Parathyroid adenoma (tissue), 2 donors: ENCODE results near the gene CCDC185.

Experiments
- H2AFZ ChIP-seq: fragments of 300-600 bp; sonication (generic); one replicate; pipeline ENCODE4 v1.7.0; 2017; ENCODE audit warnings: antibody characterized with exemption, mild to moderate bottlenecking
- H3K27ac ChIP-seq: fragments of 300-600 bp; sonication (generic); one replicate; pipeline ENCODE4 v1.7.0; 2017
- H3K27me3 ChIP-seq: fragments of 300-600 bp; sonication (generic); one replicate; pipeline ENCODE4 v1.7.0; 2017; ENCODE audit warnings: low read length; ENCODE audit not compliant: control insufficient read depth, insufficient read depth
- H3K36me3 ChIP-seq: fragments of 300-600 bp; sonication (generic); one replicate; pipeline ENCODE4 v1.7.0; 2017; ENCODE audit warnings: low read length; ENCODE audit not compliant: control insufficient read depth, insufficient read depth
- H3K4me1 ChIP-seq: fragments of 300-600 bp; sonication (generic); one replicate; pipeline ENCODE4 v1.7.0; 2017; ENCODE audit warnings: control low read depth
- H3K4me2 ChIP-seq: fragments of 300-600 bp; sonication (generic); one replicate; pipeline ENCODE4 v1.7.0; 2017; ENCODE audit warnings: low read length
- H3K4me3 ChIP-seq: fragments of 300-600 bp; sonication (generic); one replicate; pipeline ENCODE4 v1.7.0; 2017; ENCODE audit warnings: low read depth, low read length
- H3K79me2 ChIP-seq: fragments of 300-600 bp; sonication (generic); one replicate; pipeline ENCODE4 v1.7.0; 2017; ENCODE audit warnings: control low read depth
- H3K9ac ChIP-seq: fragments of 300-600 bp; sonication (generic); one replicate; pipeline ENCODE4 v1.7.0; 2017; ENCODE audit warnings: mild to moderate bottlenecking
- H3K9me3 ChIP-seq: fragments of 300-600 bp; sonication (generic); one replicate; pipeline ENCODE4 v1.7.0; 2017; ENCODE audit warnings: low read length; ENCODE audit not compliant: control insufficient read depth
- TF ChIP-seq, protein P1 (sequence below): fragments of 300-600 bp; sonication (generic); IDR thresholded peaks from one replicate; pipeline ENCODE4 v1.7.0; 2017; ENCODE audit warnings: antibody characterized with exemption, mild to moderate bottlenecking
- donor health status: primary hyperparathyroidism.

CCDC185 gene

GRCh38 chr1:223401873-223402789 is 8.9 kb downstream of the CCDC185 start:
- H3K4me3 ChIP-seq: no peak overlapping the region
- no peaks in the 10 kb centered on the region for H3K4me1 ChIP-seq
- H3K9ac ChIP-seq: no peak overlapping the region
- TF ChIP-seq, protein P1, sequence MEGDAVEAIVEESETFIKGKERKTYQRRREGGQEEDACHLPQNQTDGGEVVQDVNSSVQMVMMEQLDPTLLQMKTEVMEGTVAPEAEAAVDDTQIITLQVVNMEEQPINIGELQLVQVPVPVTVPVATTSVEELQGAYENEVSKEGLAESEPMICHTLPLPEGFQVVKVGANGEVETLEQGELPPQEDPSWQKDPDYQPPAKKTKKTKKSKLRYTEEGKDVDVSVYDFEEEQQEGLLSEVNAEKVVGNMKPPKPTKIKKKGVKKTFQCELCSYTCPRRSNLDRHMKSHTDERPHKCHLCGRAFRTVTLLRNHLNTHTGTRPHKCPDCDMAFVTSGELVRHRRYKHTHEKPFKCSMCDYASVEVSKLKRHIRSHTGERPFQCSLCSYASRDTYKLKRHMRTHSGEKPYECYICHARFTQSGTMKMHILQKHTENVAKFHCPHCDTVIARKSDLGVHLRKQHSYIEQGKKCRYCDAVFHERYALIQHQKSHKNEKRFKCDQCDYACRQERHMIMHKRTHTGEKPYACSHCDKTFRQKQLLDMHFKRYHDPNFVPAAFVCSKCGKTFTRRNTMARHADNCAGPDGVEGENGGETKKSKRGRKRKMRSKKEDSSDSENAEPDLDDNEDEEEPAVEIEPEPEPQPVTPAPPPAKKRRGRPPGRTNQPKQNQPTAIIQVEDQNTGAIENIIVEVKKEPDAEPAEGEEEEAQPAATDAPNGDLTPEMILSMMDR: no peak
- no peak overlapping the region for H3K27ac ChIP-seq
- no peaks in the 10 kb centered on the region for H3K27me3 ChIP-seq
- H3K36me3 ChIP-seq: no peaks in the 10 kb centered on the region
- no peaks in the 10 kb centered on the region for H3K79me2 ChIP-seq
- no peak overlapping the region for H2AFZ ChIP-seq
- no peak overlapping the region for H3K4me2 ChIP-seq
- no peaks in the 10 kb centered on the region for H3K9me3 ChIP-seq

- Histone ChIP-seq H3K27me3 (no peaks in the 10 kb centered on the region), H3K27ac (no peak overlapping the region), H3K36me3 (no peaks in the 10 kb centered on the region), H3K9me3 (no peaks in the 10 kb centered on the region), H3K4me3 (no peak overlapping the region), H3K4me2 (no peak overlapping the region), H3K79me2 (no peaks in the 10 kb centered on the region), H3K4me1 (no peaks in the 10 kb centered on the region), H3K9ac (no peak overlapping the region), H2AFZ (no peak overlapping the region)
- TF ChIP-seq, protein P1: no peak
Observed at GRCh38 chr1:223402790-223403142, 9.6 kb downstream of the CCDC185 start.

- no peaks in the 10 kb centered on the region for H3K4me1 ChIP-seq
- H3K36me3 ChIP-seq: no peaks in the 10 kb centered on the region
- no peak overlapping the region for H3K4me2 ChIP-seq
- TF ChIP-seq, protein P1: no peak
- H3K79me2 ChIP-seq: no peaks in the 10 kb centered on the region
- H3K9ac ChIP-seq: no peak overlapping the region
- H3K27me3 ChIP-seq: no peaks in the 10 kb centered on the region
- no peak overlapping the region for H3K27ac ChIP-seq
- no peaks in the 10 kb centered on the region for H3K9me3 ChIP-seq
- H3K4me3 ChIP-seq: no peak overlapping the region
- H2AFZ ChIP-seq: no peak overlapping the region
Observed at GRCh38 chr1:223403184-223403815, 10.1 kb downstream of the CCDC185 start.

- TF ChIP-seq, protein P1: no peak
Observed at GRCh38 chr1:223405507-223405906, 12.3 kb downstream of the CCDC185 start.

More at GRCh38 chr1:223405507-223405906, 12.3 kb downstream of the CCDC185 start:
- Histone ChIP-seq H3K27ac (no peak overlapping the region), H2AFZ (no peak overlapping the region), H3K4me1 (no peaks in the 10 kb centered on the region), H3K4me3 (no peak overlapping the region), H3K4me2 (no peak overlapping the region), H3K36me3 (no peaks in the 10 kb centered on the region), H3K9me3 (no peaks in the 10 kb centered on the region), H3K79me2 (no peaks in the 10 kb centered on the region), H3K9ac (no peak overlapping the region), H3K27me3 (no peaks in the 10 kb centered on the region)
